Stromal cell of bone marrow (primary cell): ENCODE measurements around the gene MFSD12.
"Not testable (repeated sequence)": the region's sequence is repeated elsewhere in the genome, so short reads cannot be mapped to it uniquely, and the experiment has no call there.

Experiments
- DNase-seq: peaks from one replicate; pipeline ENCODE4 v3.0.0-alpha.2; 2012; ENCODE audit warnings: low read depth

The MFSD12 gene

GRCh38 chr19:3536429-3537100 is 20.8 kb downstream of the MFSD12 start:
- no peak for DNase-seq

GRCh38 chr19:3535981-3536380 is 21.4 kb downstream of the MFSD12 start:
- DNase-seq = no peak

DNA sequence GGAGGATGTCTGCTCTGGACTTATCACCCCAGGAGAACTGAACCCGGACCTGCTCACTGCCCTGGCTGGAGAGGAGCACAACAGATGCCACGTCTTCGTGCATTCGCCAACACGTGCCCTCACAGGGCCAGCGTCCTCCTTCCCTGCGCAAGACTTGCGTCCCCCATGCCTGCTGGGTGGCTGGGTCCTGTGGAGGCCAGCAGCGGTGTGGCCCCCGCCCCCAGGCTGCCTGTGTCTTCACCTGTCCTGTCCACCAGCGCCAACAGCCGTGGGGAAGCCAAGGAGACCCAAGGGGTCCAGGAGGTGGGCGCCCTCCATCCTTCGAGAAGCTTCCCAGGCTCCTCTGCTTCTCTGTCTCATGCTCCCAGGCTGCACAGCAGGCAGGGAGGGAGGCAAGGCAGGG is 21.8 kb downstream of the MFSD12 start:
- DNase-seq = no peak

DNA sequence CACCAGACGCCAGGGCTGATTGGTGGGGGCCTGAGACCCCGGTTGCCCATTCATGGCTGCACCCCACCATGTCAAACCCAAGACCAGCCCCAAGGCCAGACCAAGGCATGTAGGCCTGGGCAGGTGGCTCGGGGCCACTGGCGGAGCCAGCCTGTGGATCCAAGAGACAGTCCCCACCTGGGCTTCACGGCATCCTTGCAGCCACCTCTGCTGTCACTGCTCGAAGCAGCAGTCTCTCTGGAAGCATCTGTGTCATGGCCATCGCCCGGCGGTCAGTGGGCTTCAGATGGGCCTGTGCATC is 22.2 kb downstream of the MFSD12 start:
- DNase-seq = no peak

GRCh38 chr19:3534375-3535234 is 22.8 kb downstream of the MFSD12 start:
- DNase-seq = no peak

DNA sequence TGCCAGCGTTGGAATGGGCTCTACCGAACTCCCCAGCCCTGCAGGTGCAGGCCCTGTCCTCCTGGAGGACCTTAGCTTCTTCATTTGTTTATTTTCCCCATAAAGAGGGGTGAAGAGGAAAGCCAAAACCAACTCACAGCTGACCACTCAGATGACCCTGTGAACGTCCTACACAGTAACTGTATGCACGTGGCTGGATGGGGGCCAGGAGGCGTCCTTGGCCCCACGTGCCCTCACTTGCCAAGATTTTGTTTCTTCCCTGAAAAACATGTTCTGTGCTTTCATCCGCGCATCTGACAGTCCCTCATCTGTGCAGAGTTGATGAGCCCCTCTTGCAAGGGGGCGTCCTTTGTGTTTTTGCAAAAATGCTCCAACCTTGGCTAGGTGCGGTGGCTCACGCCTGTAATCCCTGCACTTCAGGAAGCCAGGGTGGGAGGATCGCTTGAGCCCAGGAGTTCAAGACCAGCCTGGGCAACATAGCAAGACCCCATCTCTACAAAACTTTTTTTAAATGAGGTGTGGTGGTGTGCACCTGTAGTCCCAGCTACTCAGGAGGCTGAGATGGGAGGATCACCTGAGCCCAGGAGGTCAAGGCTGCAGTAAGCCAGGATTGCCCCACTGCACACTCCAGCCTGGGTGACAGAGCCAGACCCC is 23.7 kb downstream of the MFSD12 start:
- no peak for DNase-seq

GRCh38 chr19:3533033-3533432 is 24.4 kb downstream of the MFSD12 start:
- DNase-seq = no peak

GRCh38 chr19:3532154-3532786 is 25.1 kb downstream of the MFSD12 start:
- DNase-seq = no peak

DNA sequence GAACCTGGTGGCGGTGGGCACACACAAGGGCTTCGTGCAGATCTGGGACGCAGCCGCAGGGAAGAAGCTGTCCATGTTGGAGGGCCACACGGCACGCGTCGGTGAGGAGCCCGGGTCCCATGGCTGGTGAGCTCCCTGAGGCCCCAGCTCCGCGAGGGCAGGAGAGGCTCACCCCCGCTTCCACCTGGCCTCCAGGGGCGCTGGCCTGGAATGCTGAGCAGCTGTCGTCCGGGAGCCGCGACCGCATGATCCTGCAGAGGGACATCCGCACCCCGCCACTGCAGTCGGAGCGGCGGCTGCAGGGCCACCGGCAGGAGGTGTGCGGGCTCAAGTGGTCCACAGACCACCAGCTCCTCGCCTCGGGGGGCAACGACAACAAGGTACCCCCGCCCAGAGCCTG is 25.7 kb downstream of the MFSD12 start:
- no peak for DNase-seq

GRCh38 chr19:3530389-3530788 is 27.0 kb downstream of the MFSD12 start:
- no peak for DNase-seq

DNA sequence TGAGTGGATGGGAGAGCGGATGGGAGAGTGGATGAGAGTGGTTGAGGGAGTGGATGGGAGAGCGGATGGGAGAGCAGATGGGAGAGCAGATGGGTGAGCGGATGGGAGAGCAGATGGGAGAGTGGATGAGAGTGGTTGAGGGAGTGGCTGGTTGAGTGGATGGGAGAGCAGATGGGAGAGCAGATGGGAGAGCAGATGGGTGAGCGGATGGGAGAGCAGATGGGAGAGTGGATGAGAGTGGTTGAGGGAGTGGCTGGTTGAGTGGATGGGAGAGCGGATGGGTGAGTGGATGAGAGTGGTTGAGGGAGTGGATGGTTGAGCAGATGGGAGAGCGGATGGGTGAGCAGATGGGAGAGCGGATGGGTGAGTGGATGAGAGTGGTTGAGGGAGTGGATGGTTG is 28.1 kb downstream of the MFSD12 start:
- DNase-seq = not testable (repeated sequence)

GRCh38 chr19:3528539-3529211 is 28.7 kb downstream of the MFSD12 start:
- DNase-seq = no peak

GRCh38 chr19:3528080-3528479 is 29.3 kb downstream of the MFSD12 start:
- DNase-seq = no peak

GRCh38 chr19:3527238-3527910 is 30.0 kb downstream of the MFSD12 start:
- DNase-seq = no peak

- no peak for DNase-seq
Measured at GRCh38 chr19:3526507-3527237, 30.7 kb downstream of the MFSD12 start.

- DNase-seq = no peak
Measured at GRCh38 chr19:3524904-3525451, 32.4 kb downstream of the MFSD12 start.

DNA sequence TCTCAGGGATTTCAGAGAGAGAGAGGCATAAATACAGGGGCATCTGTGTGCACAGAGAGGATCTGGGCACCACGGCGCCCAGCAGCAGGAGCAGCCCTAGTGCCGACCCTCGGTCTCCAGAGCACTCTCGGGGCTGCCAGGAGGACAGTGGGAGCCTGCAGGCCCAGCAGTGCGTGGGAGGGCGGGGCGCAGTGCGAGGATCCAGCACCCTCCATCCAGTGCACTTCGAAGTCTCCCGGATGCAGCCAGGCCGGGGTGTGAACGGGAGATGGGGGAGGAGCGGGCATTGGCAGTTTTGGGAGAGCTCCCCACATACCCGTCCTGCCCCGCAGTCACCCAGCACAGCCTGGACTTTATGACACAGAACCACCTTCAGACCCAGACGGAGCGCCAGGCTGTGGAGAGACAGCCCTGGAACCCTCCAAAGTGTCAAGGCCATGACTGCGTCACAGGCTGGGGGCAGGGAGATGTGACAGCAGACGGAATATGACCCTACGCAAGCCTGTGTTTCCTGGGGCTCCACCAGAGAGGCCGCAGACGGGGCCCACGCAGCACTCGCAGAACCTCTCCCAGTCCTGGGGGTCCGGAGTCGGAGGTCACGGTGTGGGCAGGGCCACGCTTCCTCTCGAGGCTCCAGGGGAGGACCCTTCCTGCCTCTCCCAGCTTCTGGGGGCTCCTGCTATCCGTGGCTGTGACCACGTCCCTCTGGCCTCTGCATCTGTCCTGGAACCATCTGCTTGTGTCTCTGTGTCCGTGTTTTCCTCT is 33.1 kb downstream of the MFSD12 start:
- no peak for DNase-seq

GRCh38 chr19:3523361-3524077 is 33.9 kb downstream of the MFSD12 start:
- no peak for DNase-seq
